ENCODE results near the gene NLRX1.

- no peak for TF ChIP-seq CTCF (conservative IDR thresholded peaks at IDR 0.05; ENCODE audit: low read length)
- TF ChIP-seq EZH2phosphoT487 (IDR thresholded peaks at IDR 0.05; ENCODE audit: borderline replicate concordance): no peak
Measured at GRCh38 chr11:119160151-119160550, 8.4 kb upstream of the NLRX1 start.
